Umbilical cord (tissue), 2 donors: ENCODE measurements around the gene SERPINA6. TPM values are rescaled to one million over a fixed set of nuclear protein-coding genes. Genes with fewer than 3 reads are reported as not detected.
A peak's percentile ranks its signal among the peaks of the same experiment; 100 is the strongest.
"Not testable (repeated sequence)": the region's sequence is repeated elsewhere in the genome, so short reads cannot be mapped to it uniquely, and the experiment has no call there.

Experiments used
- DNase-seq: peaks from one replicate; pipeline ENCODE4 v3.0.0-alpha.2; 2015; ENCODE audit warnings: low spot score
- total RNA-seq: library from RNA; depleted of rRNA; stranded (reverse); fragments of >200 nt; gene quantifications from one replicate; pipeline ENCODE4 v1.2.3, GENCODE V29; 2014; ENCODE audit warnings: low replicate concordance; ENCODE audit not compliant: insufficient read depth

The SERPINA6 gene
- total RNA-seq, 1 donor from 2014 or later: 2.4 TPM

GRCh38 chr14:94292526-94292871 lies 30.6 kb downstream of the SERPINA6 start:
- DNase-seq: no peak

- no peak for DNase-seq
These were observed 31.1 kb downstream of the SERPINA6 start for GRCh38 chr14:94291906-94292525.

GRCh38 chr14:94291159-94291905 lies 31.8 kb downstream of the SERPINA6 start:
- DNase-seq: no peak

- DNase-seq: no peak
These were observed 32.9 kb downstream of the SERPINA6 start for GRCh38 chr14:94290197-94290596.

- DNase-seq: no peak
These were observed 34.3 kb downstream of the SERPINA6 start for GRCh38 chr14:94288610-94289465.

- DNase-seq: no peak
These were observed 38.0 kb downstream of the SERPINA6 start for GRCh38 chr14:94285158-94285557.

- no peak for DNase-seq
These were observed 38.9 kb downstream of the SERPINA6 start for GRCh38 chr14:94284221-94284620.

- peak; percentile 1 for DNase-seq
These were observed 40.0 kb downstream of the SERPINA6 start for GRCh38 chr14:94282991-94283723.

GRCh38 chr14:94278731-94279130 lies 44.4 kb downstream of the SERPINA6 start:
- no peak for DNase-seq

- DNase-seq: not testable (repeated sequence)
These were observed 46.1 kb downstream of the SERPINA6 start for GRCh38 chr14:94276898-94277561.

- DNase-seq: no peak
These were observed 54.0 kb downstream of the SERPINA6 start for GRCh38 chr14:94269156-94269555.

- DNase-seq: not testable (repeated sequence)
These were observed 54.6 kb downstream of the SERPINA6 start for GRCh38 chr14:94268582-94268981.

- no peak for DNase-seq
These were observed 55.8 kb downstream of the SERPINA6 start for GRCh38 chr14:94267352-94267751.

GRCh38 chr14:94264195-94264594 lies 58.9 kb downstream of the SERPINA6 start:
- DNase-seq: not testable (repeated sequence)

Other genes with a start within 250 kb of the SERPINA6 start
- 82.1 TPM for gene DDX24, start 242.1 kb downstream of the SERPINA6 start, total RNA-seq
- 1.2 TPM for gene IFI27L1, start 242.0 kb downstream of the SERPINA6 start, total RNA-seq
- gene IFI27, start 212.6 kb downstream of the SERPINA6 start, total RNA-seq: 40.7 TPM
- gene IFI27L2, start 193.7 kb downstream of the SERPINA6 start, total RNA-seq: 68.9 TPM
- gene PPP4R4, start 149.0 kb downstream of the SERPINA6 start, total RNA-seq: 0.72 TPM
- gene SERPINA10, start 30.1 kb downstream of the SERPINA6 start, total RNA-seq: 1.2 TPM
- gene SERPINA2, start 43.4 kb upstream of the SERPINA6 start, total RNA-seq: not detected
- 15.6 TPM for gene SERPINA1, start 65.3 kb upstream of the SERPINA6 start, total RNA-seq
- 1.7 TPM for gene SERPINA11, start 129.5 kb upstream of the SERPINA6 start, total RNA-seq
- 1.4 TPM for gene SERPINA9, start 152.9 kb upstream of the SERPINA6 start, total RNA-seq
- gene SERPINA12, start 186.1 kb upstream of the SERPINA6 start, total RNA-seq: not detected
- gene SERPINA4, start 238.1 kb upstream of the SERPINA6 start, total RNA-seq: not detected